Lower leg skin (tissue), 3 donors: ENCODE data around the gene SEMA5B.

Source experiments
- POLR2A ChIP-seq, 2 donors: fragments of 450-650 bp; IDR thresholded peaks; one replicate each; pipeline ENCODE4 v1.6.1; 2016 to 2017; ENCODE audit warnings: antibody characterized with exemption in 2 of 2, mild to moderate bottlenecking in 1 of 2, moderate library complexity in 1 of 2
- TF ChIP-seq, protein P1 (sequence below), 3 donors: fragments of 450-650 bp; IDR thresholded peaks; one replicate each; pipeline ENCODE4 v1.5.1; 2016; ENCODE audit warnings: antibody characterized with exemption in 3 of 3, mild to moderate bottlenecking in 3 of 3, moderate library complexity in 2 of 3

DNA sequence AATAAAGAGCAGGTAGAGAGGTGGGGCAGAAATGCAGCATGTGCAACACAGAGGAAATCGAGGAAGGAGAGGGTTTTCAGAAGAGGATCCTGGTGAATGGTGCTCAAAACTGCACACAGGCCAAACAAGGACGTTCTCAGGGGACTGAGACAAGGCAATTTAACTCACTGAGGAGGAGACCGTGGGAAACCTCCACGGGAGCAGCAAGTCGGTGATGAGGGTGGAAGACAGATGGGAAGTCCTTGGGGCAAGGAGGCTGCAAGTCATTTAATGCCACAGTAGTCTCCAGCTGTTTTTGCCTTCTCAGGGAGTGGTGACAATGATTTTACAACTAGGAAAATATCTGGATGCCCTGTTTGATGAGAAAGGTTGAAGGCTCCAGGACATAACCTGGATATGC lies 27.8 kb upstream of the SEMA5B start:
- TF ChIP-seq, protein P1, sequence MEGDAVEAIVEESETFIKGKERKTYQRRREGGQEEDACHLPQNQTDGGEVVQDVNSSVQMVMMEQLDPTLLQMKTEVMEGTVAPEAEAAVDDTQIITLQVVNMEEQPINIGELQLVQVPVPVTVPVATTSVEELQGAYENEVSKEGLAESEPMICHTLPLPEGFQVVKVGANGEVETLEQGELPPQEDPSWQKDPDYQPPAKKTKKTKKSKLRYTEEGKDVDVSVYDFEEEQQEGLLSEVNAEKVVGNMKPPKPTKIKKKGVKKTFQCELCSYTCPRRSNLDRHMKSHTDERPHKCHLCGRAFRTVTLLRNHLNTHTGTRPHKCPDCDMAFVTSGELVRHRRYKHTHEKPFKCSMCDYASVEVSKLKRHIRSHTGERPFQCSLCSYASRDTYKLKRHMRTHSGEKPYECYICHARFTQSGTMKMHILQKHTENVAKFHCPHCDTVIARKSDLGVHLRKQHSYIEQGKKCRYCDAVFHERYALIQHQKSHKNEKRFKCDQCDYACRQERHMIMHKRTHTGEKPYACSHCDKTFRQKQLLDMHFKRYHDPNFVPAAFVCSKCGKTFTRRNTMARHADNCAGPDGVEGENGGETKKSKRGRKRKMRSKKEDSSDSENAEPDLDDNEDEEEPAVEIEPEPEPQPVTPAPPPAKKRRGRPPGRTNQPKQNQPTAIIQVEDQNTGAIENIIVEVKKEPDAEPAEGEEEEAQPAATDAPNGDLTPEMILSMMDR (IDR thresholded peaks at IDR 0.05), result no peak
- no peak for TF ChIP-seq POLR2A (IDR thresholded peaks at IDR 0.05)
